Amniotic stem cell (primary cell): ENCODE data around the gene CALU.

ENCODE experiments used
- DNase-seq: peaks from one replicate; lab custom pipeline; 2025; lab: John Stamatoyannopoulos, UW

The CALU gene

GRCh38 chr7:128724743-128725142, 14.4 kb upstream of the CALU start:
- no peak for DNase-seq

DNA sequence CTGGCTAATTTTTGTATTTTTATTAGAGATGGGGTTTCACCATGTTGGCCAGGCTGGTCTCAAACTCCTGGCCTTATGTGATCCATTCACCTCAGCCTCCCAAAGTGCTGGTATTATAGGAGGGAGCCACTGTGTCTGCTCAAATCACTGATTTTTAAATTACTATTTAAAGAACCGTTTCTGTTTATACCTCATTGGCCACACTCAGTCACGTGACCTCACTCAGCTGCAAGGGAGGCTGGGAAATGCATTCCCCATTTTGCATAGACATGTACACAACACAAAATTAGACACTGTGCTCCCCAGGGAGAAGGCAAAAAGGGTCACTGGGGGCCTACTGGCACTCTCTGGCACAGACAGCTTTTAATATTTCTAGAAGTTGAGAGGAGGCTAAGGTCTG, 13.6 kb upstream of the CALU start:
- no peak for DNase-seq

DNA sequence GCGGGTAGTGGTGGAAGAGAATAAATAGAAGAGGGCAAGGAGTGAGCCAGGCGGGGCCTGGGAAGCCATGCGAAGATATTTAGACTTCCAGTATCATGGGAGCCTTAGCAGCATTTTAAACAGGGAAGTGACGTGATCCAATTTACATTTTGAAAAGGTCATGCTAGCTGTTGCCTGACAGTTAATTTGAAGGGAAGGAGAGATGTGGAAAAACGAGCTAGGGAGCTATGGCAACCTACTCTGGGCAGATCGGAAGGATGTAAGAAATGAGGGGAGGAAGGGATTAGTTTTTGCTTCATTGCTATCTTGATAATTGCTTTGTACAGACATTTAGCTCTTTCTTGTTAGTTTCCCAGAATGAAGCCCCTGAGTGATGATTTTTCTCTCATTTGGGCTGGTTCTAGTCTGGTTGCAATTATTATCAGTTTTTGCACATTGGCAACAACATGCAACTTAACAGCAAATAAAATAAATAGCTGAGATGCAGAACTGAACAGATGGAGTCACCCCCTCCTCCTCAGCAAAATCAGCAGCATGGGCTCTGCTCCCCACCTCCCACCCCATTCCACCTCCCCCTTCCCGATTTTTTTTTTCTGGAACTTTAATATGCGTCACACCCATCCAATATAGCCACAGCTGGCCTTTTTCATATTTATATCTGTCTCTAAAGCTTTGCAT, 13.0 kb upstream of the CALU start:
- DNase-seq, result no peak

GRCh38 chr7:128726737-128727072, 12.5 kb upstream of the CALU start:
- DNase-seq, result no peak

- no peak for DNase-seq
Observed at GRCh38 chr7:128727239-128727638, 11.9 kb upstream of the CALU start.

DNA sequence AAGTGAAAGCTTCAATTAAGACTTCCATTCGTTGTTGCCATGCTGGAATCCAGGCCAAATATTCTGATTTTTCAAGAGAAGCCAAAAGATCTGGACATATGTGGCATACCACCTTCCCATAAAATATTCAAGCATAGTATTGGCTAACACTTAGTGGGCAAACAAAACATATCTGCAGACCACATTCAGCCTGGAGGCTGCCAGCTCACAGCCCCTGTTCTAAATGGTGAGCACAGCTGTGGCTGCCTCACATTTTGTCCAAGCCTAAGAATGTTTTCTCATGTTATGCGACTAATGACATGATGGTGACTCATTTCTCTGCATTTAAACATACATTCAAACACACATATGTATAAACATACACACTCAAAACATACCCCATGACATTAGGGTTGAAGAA, 10.6 kb upstream of the CALU start:
- peak; percentile 25 for DNase-seq

DNA sequence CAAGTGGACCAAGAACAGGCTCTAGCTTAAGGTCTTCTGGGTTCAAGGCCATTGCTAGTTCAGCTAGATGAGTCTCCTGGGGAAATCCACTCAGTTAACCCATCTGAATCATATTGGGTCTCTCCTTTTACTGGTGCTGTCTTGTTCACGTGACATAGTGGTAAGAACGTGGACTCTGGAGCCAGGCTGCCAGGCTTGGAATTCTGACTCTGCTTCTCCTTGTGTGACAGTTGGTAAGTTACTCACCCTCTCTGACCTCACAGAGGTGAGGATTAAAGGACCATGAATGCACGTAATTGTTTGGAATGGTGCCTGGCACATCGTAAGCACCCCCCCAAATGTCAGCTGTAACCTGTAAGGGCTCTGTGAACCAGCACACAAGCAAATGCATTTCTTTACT, 9.7 kb upstream of the CALU start:
- DNase-seq, result no peak

- no peak for DNase-seq
Observed at GRCh38 chr7:128731184-128731583, 8.0 kb upstream of the CALU start.

GRCh38 chr7:128732521-128733277, 6.5 kb upstream of the CALU start:
- DNase-seq, result no peak

- DNase-seq, result no peak
Observed at GRCh38 chr7:128733278-128733645, 5.9 kb upstream of the CALU start.

- no peak for DNase-seq
Observed at GRCh38 chr7:128734890-128735289, 4.3 kb upstream of the CALU start.

- no peak for DNase-seq
Observed at GRCh38 chr7:128735436-128735835, 3.7 kb upstream of the CALU start.

DNA sequence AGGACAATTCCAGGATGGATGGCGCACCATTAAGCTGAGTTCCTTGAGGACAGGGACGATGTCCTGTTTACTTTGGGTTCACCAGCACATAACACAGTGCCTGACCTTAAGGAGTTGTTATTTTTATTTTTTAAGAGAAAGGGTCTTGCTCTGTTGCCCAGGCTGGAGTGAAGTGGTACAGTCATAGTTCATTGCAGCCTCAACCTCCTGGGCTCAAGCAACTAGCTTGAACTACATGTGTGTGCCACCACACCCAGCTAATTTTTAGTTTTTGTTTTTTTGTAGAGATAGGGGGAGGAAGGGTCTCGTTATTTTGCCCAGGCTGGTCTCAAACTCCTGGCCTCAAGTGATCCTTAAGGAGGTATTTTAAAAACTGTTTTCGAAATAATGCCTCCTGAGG, 1.7 kb upstream of the CALU start:
- no peak for DNase-seq

DNA sequence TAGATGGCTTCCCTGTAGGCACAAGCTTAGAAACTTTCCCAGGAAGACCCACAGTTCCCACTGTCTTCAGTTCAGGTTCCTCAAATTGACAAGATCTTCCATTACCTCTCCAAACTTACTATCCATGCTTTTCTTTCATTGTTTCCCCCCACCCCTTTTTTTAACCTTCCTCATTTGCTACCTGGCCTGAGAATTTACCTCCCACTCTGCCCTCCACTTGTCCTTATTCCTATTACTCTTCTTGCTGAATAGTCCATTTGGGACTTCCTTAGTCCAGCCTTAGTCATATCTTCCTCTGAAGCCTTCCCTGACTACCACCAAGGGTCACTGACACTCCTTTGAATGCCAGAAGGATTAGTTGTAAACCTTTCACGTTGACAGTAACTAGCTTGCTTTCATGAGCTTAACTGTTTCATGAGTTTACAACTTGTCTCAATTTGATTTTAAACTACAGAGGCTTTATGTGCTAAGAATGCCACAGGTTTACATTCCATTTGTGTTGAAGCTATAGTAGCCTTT, 1.2 kb upstream of the CALU start:
- peak; percentile 46 for DNase-seq

GRCh38 chr7:128738570-128739047, 550 bp upstream of the CALU start:
- no peak for DNase-seq

DNA sequence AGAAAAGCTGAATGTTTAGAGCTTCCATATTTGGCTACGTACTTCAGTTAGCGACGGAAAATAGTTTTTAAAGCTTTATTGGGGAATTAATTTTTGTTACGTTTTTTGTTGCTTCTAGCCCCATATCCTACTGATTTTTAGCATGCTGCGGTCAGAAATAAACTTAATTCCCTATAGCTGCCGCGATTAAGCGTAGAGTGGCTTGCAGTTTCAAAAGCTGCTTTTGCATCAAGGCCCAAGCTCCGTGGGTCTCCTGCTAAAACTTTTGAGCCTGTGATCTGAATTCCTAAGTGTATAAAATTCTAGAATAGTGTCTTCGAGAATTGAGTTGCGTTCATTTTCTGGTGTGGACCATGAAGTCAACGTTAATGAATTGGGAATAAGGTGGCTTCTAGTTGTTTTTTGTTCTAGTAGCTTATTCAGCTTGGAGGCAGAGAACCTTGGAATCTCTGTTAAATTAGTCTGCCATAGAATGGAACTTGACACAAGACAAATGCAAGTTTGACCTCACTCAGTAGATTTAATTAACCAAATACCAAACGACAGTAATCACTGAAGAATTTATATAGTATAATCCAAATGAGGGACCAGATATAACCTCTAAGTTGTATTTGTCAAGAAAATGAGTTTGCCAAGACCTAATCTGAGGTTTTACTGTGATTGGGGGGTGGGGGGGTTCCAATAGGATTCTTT, 977 bp downstream of the CALU start:
- DNase-seq, result no peak

DNA sequence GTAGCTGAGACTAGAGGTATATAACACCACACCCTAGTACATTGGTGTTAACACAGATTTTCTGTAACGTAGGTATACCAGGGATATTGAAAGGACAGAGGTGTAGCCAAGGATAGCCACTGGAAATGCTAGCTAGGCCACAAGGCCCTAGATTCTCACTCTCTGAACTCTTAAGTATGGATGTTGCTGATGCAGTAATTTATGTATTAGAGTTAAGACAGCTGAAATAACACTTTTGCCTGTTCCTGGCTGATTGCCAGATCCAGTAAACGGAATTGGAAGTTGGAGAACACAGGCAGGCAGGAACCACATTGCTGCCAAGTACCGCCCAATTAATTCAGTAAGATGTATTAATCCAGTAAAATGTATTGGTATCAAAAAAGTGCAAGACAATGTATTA, 1.8 kb downstream of the CALU start:
- DNase-seq, result no peak

DNA sequence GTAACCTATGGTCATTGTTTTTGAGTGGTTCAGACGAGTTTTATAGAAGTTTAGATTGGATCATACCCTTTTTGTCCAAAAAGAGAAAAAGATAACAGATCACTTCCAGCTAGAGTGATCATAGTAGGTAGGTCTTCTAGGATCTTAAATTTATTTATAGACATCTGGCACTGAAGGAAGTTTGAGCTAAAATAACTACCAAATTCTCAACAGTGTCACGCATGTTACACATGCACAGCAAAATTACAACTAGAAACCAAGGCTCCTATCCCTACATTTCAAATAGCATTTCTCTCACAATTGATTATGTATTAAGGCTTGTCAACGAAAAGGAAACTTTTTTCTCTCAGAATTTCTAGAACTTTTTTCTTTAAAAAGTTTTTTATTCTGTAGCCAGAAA, 2.3 kb downstream of the CALU start:
- DNase-seq, result no peak

GRCh38 chr7:128742206-128742605, 3.0 kb downstream of the CALU start:
- peak; percentile 23 for DNase-seq

DNA sequence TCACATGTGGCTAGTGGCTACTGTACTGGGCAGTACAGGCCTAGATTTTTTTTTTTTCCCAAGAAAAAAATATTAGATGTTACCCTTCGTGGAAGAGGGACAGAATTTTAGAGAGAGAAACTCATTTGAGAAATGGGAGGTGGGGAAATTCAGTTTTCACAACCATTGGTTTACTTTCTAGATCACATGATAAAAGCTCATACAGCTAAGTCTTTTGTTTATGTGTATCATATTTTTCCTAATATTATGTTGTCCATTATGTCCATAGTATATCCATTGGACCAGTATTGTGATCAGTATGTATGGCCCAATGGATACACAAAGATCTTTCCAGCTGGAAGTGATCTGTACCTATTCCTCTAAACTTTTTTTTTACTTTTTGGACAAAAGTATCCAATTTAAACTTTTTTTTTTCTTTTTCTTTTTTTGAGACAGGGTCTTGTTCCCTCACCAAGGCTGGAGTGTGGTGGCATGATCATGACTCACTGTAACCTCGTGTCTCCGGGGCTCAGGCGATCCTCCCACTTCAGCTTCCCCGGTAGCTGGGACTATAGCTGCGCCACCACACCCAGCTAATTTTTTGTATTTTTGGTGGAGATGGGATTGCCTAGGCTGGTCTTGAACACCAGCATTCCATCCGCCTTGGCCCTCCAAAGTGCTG, 4.1 kb downstream of the CALU start:
- DNase-seq, result no peak

GRCh38 chr7:128744366-128744905, 5.3 kb downstream of the CALU start:
- DNase-seq, result no peak

DNA sequence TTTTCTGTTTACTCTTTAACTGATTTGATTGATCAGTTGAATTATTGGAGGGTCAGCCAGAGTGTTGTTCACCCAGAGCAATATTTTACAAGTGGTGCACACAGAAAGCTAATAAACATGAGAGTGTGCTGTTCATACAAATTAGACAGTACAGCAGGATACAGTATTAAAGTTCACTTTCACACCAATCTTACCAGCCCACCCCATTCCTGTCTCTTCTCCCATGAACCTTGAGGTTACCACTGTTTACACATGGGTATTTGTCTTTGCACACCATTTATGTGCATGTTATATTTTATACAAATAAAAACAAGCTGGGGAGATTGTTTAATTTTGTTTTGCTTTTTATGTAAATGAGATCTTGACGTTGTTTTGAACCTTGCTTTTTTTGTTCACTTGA, 6.5 kb downstream of the CALU start:
- no peak for DNase-seq
